Uterus (tissue), 4 donors: ENCODE data around the gene ZNF282. TPM values are rescaled to one million over a fixed set of nuclear protein-coding genes. Genes with fewer than 3 reads are reported as not detected.

Experiments used
- DNase-seq, 2 donors: peaks; one replicate each; pipeline ENCODE4 v3.0.0-alpha.2; 2019 to 2020
- H3K27ac ChIP-seq, 2 donors: fragments of 200-600 bp; sonication (generic); 1 replicate in 1 of 2; 2 replicates in 1 of 2; pipeline ENCODE4 v1.5.1; 2016 to 2018
- H3K27me3 ChIP-seq, 2 donors: fragments of 200-600 bp; sonication (generic); one replicate each; pipeline ENCODE4 v1.5.1; 2018 to 2019; ENCODE audit warnings: control low read depth in 1 of 2
- H3K36me3 ChIP-seq, 2 donors: fragments of 200-600 bp; sonication (generic); one replicate each; pipeline ENCODE4 v1.5.1; 2019; ENCODE audit warnings: control low read depth in 1 of 2
- H3K4me1 ChIP-seq, 2 donors: fragments of 200-600 bp; sonication (generic); one replicate each; pipeline ENCODE4 v1.5.1; 2018 to 2019; ENCODE audit warnings: control low read depth in 1 of 2
- H3K4me3 ChIP-seq, 2 donors: fragments of 200-600 bp; sonication (generic); 1 replicate in 1 of 2; 2 replicates in 1 of 2; pipeline ENCODE4 v1.5.1; 2018 to 2019; ENCODE audit warnings: mild to moderate bottlenecking in 1 of 2
- H3K9me3 ChIP-seq, 2 donors: fragments of 200-600 bp; sonication (generic); one replicate each; pipeline ENCODE4 v1.5.1; 2019; ENCODE audit warnings: control low read depth in 1 of 2
- POLR2A ChIP-seq, 2 donors: fragments of 450-650 bp; IDR thresholded peaks; one replicate each; pipeline ENCODE4 v1.6.1; 2016; ENCODE audit warnings: antibody characterized with exemption in 2 of 2, mild to moderate bottlenecking in 1 of 2, moderate library complexity in 1 of 2
- intact Hi-C: fragments of 100-400 bp; cut with DNase I; formaldehyde crosslinking; loops from one replicate; pipeline ENCODE4 v1.15.1; 2023; ENCODE audit warnings: low total_unique reads
- total RNA-seq, 4 donors: library from RNA; depleted of rRNA in 3 of 4; stranded (reverse); fragments of >200 nt in 3 of 4; gene quantifications; one replicate each; pipeline versions ENCODE4 v1.1.0 to v1.2.4, GENCODE V29; 2014 to 2023
- TF ChIP-seq, protein P1 (sequence below), 4 experiments: fragments of 200-600 bp in 2 of 4; fragments of 450-650 bp in 2 of 4; sonication (generic) in 2 of 4; IDR thresholded peaks; one replicate each; pipeline ENCODE4 v1.5.1; 2016 to 2019; ENCODE audit warnings: antibody characterized with exemption in 4 of 4, mild to moderate bottlenecking in 2 of 4, moderate library complexity in 1 of 4
- donor health status: DM: yes; HTN: yes; CAD: no.

Gene ZNF282
- total RNA-seq, 4 donors from 2014 or later, result 3.2 to 36.4 (median 24.1) TPM

DNA sequence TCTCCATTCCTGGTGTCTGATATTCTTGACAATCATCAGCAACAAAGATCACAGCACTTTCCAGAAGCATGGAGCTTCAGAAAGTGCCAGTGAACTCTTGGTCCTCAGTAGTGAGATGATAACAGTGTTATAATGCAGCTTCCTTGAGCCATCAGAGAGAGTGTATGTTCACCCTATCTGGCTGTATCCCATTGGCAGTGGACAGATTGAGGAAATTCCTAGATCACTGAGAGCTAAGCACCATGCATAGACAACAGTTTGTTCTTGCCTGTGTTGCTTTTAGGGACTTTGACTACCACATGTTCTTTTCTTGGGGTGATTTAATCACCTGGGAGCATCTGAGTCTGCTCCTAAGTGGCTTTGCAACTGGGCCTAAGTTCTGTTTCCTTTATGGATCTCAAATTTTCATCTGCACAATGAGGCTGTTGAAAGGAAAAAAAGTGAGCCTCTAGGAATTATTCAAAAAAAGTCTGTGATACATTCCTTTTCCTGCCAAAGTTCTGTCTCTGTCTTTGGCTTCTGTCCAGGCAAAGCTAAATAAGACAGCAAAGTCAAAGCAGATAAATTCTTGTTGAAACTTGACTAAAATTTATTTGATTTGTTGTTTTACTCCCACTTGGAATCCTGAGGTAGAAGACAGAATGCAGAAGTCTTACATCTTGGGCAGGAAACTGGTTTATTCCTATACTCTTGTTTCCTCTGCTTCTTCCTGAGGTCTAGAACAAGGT, 14.5 kb upstream of the ZNF282 start:
- Histone ChIP-seq H3K4me1 (peaks cover 8 to 10% of the 10 kb centered on the region in 2 donors), H3K27me3 (no peaks in the 10 kb centered on the region), H3K36me3 (no peaks in the 10 kb centered on the region), H3K9me3 (no peaks in the 10 kb centered on the region), H3K27ac (no peak overlapping the region), H3K4me3 (no peak overlapping the region)
- TF ChIP-seq, protein P1, sequence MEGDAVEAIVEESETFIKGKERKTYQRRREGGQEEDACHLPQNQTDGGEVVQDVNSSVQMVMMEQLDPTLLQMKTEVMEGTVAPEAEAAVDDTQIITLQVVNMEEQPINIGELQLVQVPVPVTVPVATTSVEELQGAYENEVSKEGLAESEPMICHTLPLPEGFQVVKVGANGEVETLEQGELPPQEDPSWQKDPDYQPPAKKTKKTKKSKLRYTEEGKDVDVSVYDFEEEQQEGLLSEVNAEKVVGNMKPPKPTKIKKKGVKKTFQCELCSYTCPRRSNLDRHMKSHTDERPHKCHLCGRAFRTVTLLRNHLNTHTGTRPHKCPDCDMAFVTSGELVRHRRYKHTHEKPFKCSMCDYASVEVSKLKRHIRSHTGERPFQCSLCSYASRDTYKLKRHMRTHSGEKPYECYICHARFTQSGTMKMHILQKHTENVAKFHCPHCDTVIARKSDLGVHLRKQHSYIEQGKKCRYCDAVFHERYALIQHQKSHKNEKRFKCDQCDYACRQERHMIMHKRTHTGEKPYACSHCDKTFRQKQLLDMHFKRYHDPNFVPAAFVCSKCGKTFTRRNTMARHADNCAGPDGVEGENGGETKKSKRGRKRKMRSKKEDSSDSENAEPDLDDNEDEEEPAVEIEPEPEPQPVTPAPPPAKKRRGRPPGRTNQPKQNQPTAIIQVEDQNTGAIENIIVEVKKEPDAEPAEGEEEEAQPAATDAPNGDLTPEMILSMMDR (IDR thresholded peaks at IDR 0.05), result no peak
- no peak for TF ChIP-seq POLR2A (IDR thresholded peaks at IDR 0.05)
- no peak for DNase-seq
- intact Hi-C loops, result no loop called here

DNA sequence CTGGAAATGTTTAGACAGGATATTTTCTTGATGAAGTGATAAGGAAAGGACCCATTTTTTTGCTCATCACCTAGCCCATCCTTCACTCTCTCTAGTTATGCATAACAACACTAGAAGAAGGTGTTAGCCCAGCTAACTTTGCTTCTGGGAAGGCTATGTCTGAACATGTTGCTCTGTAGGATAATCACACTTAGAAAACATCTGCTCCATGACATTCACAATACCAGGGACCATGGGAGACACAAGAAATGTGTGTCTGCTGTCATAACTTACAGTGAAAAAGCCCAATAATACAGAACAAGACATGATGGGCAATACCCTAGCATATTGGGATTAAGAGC, 13.9 kb upstream of the ZNF282 start:
- H3K36me3 ChIP-seq, result no peaks in the 10 kb centered on the region
- H3K4me3 ChIP-seq, result no peak overlapping the region

DNA sequence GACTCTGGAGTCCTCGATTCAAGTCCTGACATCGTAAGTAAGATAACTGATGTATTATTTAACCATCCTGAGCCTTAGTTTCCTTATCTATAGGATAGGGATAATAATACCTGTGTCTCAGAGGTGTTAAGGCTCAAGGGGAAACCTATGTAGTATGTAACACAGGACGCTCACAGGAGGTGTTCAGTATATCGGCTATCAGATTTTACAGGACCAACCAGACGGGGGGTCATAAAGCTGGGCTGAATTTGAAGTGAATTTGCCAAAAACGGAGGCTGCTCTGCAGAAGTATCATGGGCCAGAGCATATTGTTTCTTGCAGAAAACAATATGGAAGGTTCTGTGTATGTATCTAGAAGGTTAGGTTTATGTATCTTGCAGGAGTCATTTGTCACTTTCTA, 11.1 kb upstream of the ZNF282 start:
- H3K27me3 ChIP-seq, result no peaks in the 10 kb centered on the region
- peaks cover 8 to 10% of the 10 kb centered on the region in 2 donors for H3K4me1 ChIP-seq
- TF ChIP-seq, protein P1 (IDR thresholded peaks at IDR 0.05), result no peak
- TF ChIP-seq POLR2A (IDR thresholded peaks at IDR 0.05), result no peak
- H3K36me3 ChIP-seq, result no peaks in the 10 kb centered on the region
- no peak for DNase-seq
- no peak overlapping the region for H3K4me3 ChIP-seq
- H3K9me3 ChIP-seq, result no peaks in the 10 kb centered on the region
- intact Hi-C loops, result no loop called here
- no peak overlapping the region for H3K27ac ChIP-seq

More for the DNA sequence above, 13.9 kb upstream of the ZNF282 start:
- peaks cover 8 to 10% of the 10 kb centered on the region in 2 donors for H3K4me1 ChIP-seq
- no peaks in the 10 kb centered on the region for H3K27me3 ChIP-seq
- no peak overlapping the region for H3K27ac ChIP-seq
- no peak for DNase-seq
- H3K9me3 ChIP-seq, result no peaks in the 10 kb centered on the region
- TF ChIP-seq, protein P1 (IDR thresholded peaks at IDR 0.05), result no peak
- no peak for TF ChIP-seq POLR2A (IDR thresholded peaks at IDR 0.05)
- intact Hi-C loops, result no loop called here

DNA sequence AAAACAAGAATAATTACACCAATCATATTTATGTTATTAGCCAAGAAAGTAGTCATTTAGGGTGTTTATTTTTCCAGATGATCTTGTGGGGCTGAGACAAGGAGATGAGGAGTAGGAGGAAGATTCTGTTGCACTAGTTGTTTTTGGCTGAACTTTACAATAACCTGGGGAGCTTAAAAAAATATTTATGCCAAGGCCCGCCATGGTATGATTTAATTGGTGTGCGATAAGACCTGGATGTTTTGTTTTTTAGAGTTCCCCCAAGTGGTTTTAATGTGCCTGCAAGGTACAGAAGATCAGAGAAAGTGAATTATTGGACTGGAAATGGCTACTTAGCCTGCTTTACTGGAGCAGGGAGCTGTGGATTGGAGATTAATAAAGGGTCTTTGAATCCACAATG, 7.1 kb upstream of the ZNF282 start:
- TF ChIP-seq, protein P1 (IDR thresholded peaks at IDR 0.05), result no peak
- TF ChIP-seq POLR2A (IDR thresholded peaks at IDR 0.05), result no peak
- Histone ChIP-seq H3K27me3 (no peaks in the 10 kb centered on the region), H3K4me3 (no peak overlapping the region), H3K27ac (no peak overlapping the region), H3K4me1 (no peaks in the 10 kb centered on the region), H3K9me3 (no peaks in the 10 kb centered on the region), H3K36me3 (no peaks in the 10 kb centered on the region)
- intact Hi-C loops, result no loop called here
- DNase-seq, result no peak

DNA sequence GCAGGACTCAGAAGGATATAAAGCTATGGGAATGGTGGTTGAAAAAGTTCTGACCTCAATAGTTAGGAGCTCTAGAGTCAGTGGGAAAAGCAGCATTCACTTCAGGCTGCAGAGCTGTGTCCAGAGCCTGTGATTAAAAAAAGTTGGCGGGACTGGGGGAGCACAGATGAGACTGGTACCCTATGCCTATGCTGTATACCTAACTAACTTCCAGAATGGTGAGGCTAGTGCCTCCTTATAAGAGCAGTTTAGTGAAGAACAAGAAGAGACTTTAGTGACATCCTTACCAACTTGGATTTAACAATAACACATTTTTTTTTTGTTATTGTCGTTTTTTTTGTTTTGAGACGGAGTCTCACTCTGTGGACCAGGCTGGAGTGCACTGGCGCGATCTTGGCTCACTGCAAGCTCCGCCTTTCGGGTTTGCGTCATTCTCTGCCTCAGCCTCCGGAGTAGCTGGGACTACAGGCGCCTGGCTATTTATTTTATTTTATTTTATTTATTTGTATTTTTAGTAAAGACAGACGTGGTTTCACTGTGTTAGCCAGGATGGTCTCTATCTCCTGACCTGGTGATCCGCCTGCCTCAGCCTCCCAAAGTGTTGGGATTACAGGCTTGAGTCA, 6.6 kb upstream of the ZNF282 start:
- DNase-seq, result no peak
- no peaks in the 10 kb centered on the region for H3K4me1 ChIP-seq
- H3K9me3 ChIP-seq, result no peaks in the 10 kb centered on the region
- no peak overlapping the region for H3K4me3 ChIP-seq
- intact Hi-C loops, result no loop called here
- no peak overlapping the region for H3K27ac ChIP-seq
- TF ChIP-seq, protein P1 (IDR thresholded peaks at IDR 0.05), result no peak
- TF ChIP-seq POLR2A (IDR thresholded peaks at IDR 0.05), result no peak
- H3K36me3 ChIP-seq, result no peaks in the 10 kb centered on the region
- no peaks in the 10 kb centered on the region for H3K27me3 ChIP-seq
